Muscle layer of duodenum (tissue), 2 donors: ENCODE data around the gene GPR183.

Experiments
- H3K27ac ChIP-seq: one replicate; pipeline ENCODE4 v1.7.0; 2013; ENCODE audit warnings: mild to moderate bottlenecking, low read length
- H3K27me3 ChIP-seq: one replicate; pipeline ENCODE4 v1.7.0; 2013; ENCODE audit warnings: low read depth, mild to moderate bottlenecking, control low read depth, low read length
- H3K36me3 ChIP-seq, 2 donors: one replicate each; pipeline ENCODE4 v1.7.0; 2013; ENCODE audit warnings: low read length in 2 of 2, control low read depth in 1 of 2, mild to moderate bottlenecking in 1 of 2; ENCODE audit not compliant: insufficient read depth in 2 of 2, control insufficient read depth in 1 of 2
- H3K4me1 ChIP-seq, 2 donors: one replicate each; pipeline ENCODE4 v1.7.0; 2013; ENCODE audit warnings: low read length in 2 of 2, mild to moderate bottlenecking in 2 of 2, control low read depth in 1 of 2, moderate library complexity in 1 of 2; ENCODE audit not compliant: insufficient read depth in 2 of 2, control insufficient read depth in 1 of 2
- H3K4me3 ChIP-seq, 2 donors: one replicate each; pipeline ENCODE4 v1.7.0; 2013; ENCODE audit warnings: low read length in 2 of 2, low read depth in 1 of 2, mild to moderate bottlenecking in 1 of 2
- H3K9me3 ChIP-seq, 2 donors: one replicate each; pipeline ENCODE4 v1.7.0; 2013; ENCODE audit warnings: low read length in 2 of 2, control low read depth in 1 of 2, mild to moderate bottlenecking in 1 of 2; ENCODE audit not compliant: control insufficient read depth in 1 of 2
- donor health status: healthy.

Gene GPR183

GRCh38 chr13:99265162-99265800 is 41.9 kb downstream of the GPR183 start:
- no peaks in the 10 kb centered on the region for H3K27me3 ChIP-seq
- H3K27ac ChIP-seq: no peak overlapping the region
- H3K4me3 ChIP-seq: no peak overlapping the region
- peaks cover 0 to 8% of the 10 kb centered on the region in 2 donors for H3K36me3 ChIP-seq
- H3K9me3 ChIP-seq: no peaks in the 10 kb centered on the region
- peaks cover 0 to 7% of the 10 kb centered on the region in 2 donors for H3K4me1 ChIP-seq

DNA sequence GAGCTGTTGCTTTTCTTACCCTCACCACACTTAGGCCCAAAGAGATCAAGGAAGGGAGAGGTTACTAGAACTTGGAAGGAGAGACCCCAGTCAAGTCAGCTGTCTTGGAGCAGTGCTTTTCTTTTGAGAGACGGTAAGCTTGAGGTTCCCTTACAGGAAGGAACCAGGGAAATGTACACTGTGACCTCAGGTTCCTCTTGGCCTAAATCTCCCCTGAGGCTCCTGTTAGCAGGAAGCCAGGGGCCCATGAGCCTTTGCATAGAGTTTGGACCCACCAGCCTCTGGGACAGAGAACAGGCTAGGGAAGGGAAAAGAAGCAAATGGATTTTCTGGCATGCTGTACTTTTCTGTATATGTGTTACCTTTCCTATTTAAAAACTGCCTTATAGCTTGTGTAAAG is 43.1 kb downstream of the GPR183 start:
- Histone ChIP-seq H3K4me1 (peaks cover 0 to 7% of the 10 kb centered on the region in 2 donors), H3K4me3 (no peak overlapping the region), H3K27me3 (no peaks in the 10 kb centered on the region), H3K36me3 (peaks cover 0 to 8% of the 10 kb centered on the region in 2 donors), H3K9me3 (no peaks in the 10 kb centered on the region), H3K27ac (no peak overlapping the region)

- H3K9me3 ChIP-seq: no peaks in the 10 kb centered on the region
- H3K27me3 ChIP-seq: no peaks in the 10 kb centered on the region
- H3K36me3 ChIP-seq: peaks cover 0 to 8% of the 10 kb centered on the region in 2 donors
- H3K4me3 ChIP-seq: no peak overlapping the region
- no peak overlapping the region for H3K27ac ChIP-seq
- peaks cover 0 to 7% of the 10 kb centered on the region in 2 donors for H3K4me1 ChIP-seq
Observed at GRCh38 chr13:99263126-99263785, 43.9 kb downstream of the GPR183 start.

- Histone ChIP-seq H3K9me3 (no peaks in the 10 kb centered on the region), H3K4me3 (no peak overlapping the region), H3K27me3 (no peaks in the 10 kb centered on the region), H3K4me1 (peaks cover 0 to 7% of the 10 kb centered on the region in 2 donors), H3K27ac (no peak overlapping the region), H3K36me3 (peaks cover 0 to 4% of the 10 kb centered on the region in 2 donors)
Observed at GRCh38 chr13:99261059-99261458, 46.1 kb downstream of the GPR183 start.

DNA sequence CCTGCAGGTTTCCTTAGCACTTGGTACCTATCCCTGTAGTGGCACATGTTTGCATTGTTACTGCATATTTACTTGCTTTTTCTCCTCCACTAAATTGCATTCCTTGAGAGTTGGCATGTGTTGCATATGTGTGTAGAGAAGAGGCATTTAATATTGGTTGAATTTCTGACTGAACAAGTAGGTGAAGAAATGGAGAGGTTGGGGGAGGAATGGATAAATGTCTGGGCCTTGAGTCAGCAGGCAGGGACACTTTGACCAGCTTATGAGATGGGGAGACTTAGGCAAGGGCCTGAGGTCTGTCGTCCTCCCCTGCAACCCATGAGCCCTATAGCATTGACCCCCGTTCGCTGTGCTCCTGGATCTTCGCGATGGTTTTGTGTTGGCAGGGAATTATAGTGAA is 47.0 kb downstream of the GPR183 start:
- Histone ChIP-seq H3K27me3 (no peaks in the 10 kb centered on the region), H3K9me3 (no peaks in the 10 kb centered on the region), H3K36me3 (peaks cover 2 to 9% of the 10 kb centered on the region in 2 donors), H3K27ac (no peak overlapping the region), H3K4me3 (no peak overlapping the region), H3K4me1 (peaks cover 0 to 7% of the 10 kb centered on the region in 2 donors)

- H3K4me3 ChIP-seq: no peak overlapping the region
- peaks cover 7 to 9% of the 10 kb centered on the region in 2 donors for H3K36me3 ChIP-seq
- no peaks in the 10 kb centered on the region for H3K9me3 ChIP-seq
- no peak overlapping the region for H3K27ac ChIP-seq
- no peaks in the 10 kb centered on the region for H3K27me3 ChIP-seq
- H3K4me1 ChIP-seq: peaks cover 0 to under 1% of the 10 kb centered on the region in 2 donors
Observed at GRCh38 chr13:99258946-99259345, 48.3 kb downstream of the GPR183 start.

- Histone ChIP-seq H3K27ac (no peak within 1 kb of the TSS), H3K27me3 (no peaks in the 10 kb centered on the region), H3K4me3 (no peak within 1 kb of the TSS), H3K36me3 (peaks cover 7 to 9% of the 10 kb centered on the region in 2 donors), H3K9me3 (no peaks in the 10 kb centered on the region), H3K4me1 (no peaks in the 10 kb centered on the region)
Observed at GRCh38 chr13:99258210-99258860, 48.9 kb downstream of the GPR183 start, which contains the start of gene GPR18. GPR18 (minus strand) TSS chr13:99258379; CDS start chr13:99255872, 2,507 bp downstream.

- Histone ChIP-seq H3K4me3 (no peak overlapping the region), H3K4me1 (no peaks in the 10 kb centered on the region), H3K36me3 (peaks cover 7 to 9% of the 10 kb centered on the region in 2 donors), H3K27me3 (no peaks in the 10 kb centered on the region), H3K9me3 (no peaks in the 10 kb centered on the region), H3K27ac (no peak overlapping the region)
Observed at GRCh38 chr13:99257291-99257690, 49.9 kb downstream of the GPR183 start.

DNA sequence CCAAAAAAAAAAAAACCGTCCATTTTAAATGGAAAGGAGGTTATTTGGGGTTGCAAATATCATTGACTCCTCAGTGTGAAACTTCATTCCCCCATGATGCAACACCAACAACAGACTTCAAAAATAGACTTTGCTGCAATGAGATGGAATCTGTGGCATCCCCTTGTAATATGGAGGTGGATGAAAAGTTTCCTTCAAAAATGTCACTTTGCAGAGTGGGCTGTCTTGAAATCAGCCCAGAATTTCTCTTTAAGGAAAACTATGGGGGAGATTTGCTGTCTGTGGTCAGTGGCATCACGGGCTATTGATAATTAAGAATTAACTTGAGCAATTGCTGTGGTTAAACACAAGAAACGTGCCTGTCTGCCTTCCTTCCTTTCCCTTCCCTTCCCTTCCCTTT is 50.5 kb downstream of the GPR183 start:
- no peak overlapping the region for H3K4me3 ChIP-seq
- H3K27ac ChIP-seq: no peak overlapping the region
- H3K36me3 ChIP-seq: peaks cover 7% of the 10 kb centered on the region in 2 donors
- no peaks in the 10 kb centered on the region for H3K9me3 ChIP-seq
- no peaks in the 10 kb centered on the region for H3K27me3 ChIP-seq
- no peaks in the 10 kb centered on the region for H3K4me1 ChIP-seq

- Histone ChIP-seq H3K36me3 (peaks cover 5 to 7% of the 10 kb centered on the region in 2 donors), H3K4me3 (no peak overlapping the region), H3K27ac (no peak overlapping the region), H3K27me3 (no peaks in the 10 kb centered on the region), H3K9me3 (no peaks in the 10 kb centered on the region), H3K4me1 (no peaks in the 10 kb centered on the region)
Observed at GRCh38 chr13:99256283-99256682, 50.9 kb downstream of the GPR183 start.

DNA sequence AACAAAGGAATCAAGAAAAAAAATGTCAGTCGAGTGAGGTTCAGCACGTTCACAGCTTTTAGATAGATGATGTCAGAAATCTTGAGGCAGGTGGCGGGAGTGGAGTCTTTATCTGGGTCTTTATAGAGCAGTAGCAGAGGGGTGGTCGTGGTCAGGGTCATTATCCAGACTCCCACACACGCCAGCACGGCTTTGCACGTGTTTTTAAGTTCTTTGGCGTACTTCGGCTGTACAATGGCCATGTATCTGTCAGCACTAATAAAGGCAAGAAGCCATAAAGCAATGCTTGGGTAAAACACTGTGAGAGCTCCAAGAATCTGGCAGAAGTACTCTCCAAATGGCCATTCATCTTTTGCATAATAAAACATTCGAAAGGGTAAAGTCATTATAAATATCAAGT is 51.9 kb downstream of the GPR183 start:
- H3K27me3 ChIP-seq: no peaks in the 10 kb centered on the region
- no peaks in the 10 kb centered on the region for H3K9me3 ChIP-seq
- no peaks in the 10 kb centered on the region for H3K4me1 ChIP-seq
- H3K27ac ChIP-seq: no peak overlapping the region
- H3K4me3 ChIP-seq: no peak overlapping the region
- H3K36me3 ChIP-seq: peaks cover 5 to 7% of the 10 kb centered on the region in 2 donors
